ENCODE results near the gene EDC3. TPM values are rescaled to one million over a fixed set of nuclear protein-coding genes. Genes with fewer than 3 reads are reported as not detected.
A peak's percentile ranks its signal among the peaks of the same experiment; 100 is the strongest.

Gene EDC3
- total RNA-seq, 1 donor from 2014 or later: 71.0 TPM

DNA sequence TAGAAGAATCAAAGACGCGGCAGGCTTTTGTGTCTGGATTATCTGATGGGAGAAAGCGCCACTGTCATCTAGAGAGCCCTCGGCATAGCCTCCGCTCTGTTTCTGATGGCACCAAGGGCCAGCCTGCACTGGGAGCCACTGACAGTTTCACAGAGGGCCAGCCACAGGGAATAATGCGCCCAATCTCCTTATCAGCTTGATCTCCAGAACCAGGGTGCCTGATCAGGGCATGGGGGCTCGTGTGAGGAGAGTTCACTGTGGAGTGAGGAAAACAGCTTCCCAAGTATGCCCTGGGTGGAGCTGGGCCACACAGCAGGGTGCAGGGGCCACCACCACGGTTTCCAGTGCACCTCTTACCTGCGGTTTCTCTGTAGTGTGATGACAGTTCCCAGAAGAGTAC lies 110.0 kb downstream of the EDC3 start:
- Mint-ChIP-seq H3K9me3 (ENCODE audit: unreplicated experiment) (no peaks in the 10 kb centered on the region), H3K27me3 (ENCODE audit: unreplicated experiment) (peaks cover 1% of the 10 kb centered on the region), H3K4me3 (ENCODE audit: unreplicated experiment) (no peak overlapping the region), H3K36me3 (ENCODE audit: low read depth, unreplicated experiment) (peaks cover 29% of the 10 kb centered on the region), H3K4me1 (ENCODE audit: unreplicated experiment) (peaks cover 74% of the 10 kb centered on the region), H3K27ac (ENCODE audit: unreplicated experiment) (no peak overlapping the region)
- TF ChIP-seq, protein P1, sequence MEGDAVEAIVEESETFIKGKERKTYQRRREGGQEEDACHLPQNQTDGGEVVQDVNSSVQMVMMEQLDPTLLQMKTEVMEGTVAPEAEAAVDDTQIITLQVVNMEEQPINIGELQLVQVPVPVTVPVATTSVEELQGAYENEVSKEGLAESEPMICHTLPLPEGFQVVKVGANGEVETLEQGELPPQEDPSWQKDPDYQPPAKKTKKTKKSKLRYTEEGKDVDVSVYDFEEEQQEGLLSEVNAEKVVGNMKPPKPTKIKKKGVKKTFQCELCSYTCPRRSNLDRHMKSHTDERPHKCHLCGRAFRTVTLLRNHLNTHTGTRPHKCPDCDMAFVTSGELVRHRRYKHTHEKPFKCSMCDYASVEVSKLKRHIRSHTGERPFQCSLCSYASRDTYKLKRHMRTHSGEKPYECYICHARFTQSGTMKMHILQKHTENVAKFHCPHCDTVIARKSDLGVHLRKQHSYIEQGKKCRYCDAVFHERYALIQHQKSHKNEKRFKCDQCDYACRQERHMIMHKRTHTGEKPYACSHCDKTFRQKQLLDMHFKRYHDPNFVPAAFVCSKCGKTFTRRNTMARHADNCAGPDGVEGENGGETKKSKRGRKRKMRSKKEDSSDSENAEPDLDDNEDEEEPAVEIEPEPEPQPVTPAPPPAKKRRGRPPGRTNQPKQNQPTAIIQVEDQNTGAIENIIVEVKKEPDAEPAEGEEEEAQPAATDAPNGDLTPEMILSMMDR (IDR thresholded peaks at IDR 0.05; ENCODE audit: unreplicated experiment): no peak
- DNase-seq (ENCODE audit: low spot score): no peak

DNA sequence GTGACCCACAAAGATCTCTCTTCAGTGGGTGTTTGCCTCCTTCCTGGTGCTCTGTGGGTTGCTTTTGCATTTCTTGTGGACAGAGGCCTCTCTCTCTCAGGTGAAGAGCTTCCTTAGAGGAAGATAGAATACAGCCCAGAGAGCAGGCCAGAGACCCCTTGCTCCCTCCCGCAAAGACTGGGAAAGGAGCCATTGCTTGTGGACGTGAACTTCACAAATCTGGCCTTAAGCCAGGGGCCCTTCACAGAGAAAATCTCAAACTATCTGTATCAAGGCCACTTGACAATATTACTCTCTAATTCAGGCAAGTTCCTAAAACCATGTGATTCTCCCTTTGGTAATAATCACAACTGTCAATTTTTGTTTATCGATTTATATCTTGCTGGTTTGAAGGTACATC lies 110.6 kb downstream of the EDC3 start:
- H3K4me3 Mint-ChIP-seq (ENCODE audit: unreplicated experiment): no peak overlapping the region
- peaks cover 74% of the 10 kb centered on the region for H3K4me1 Mint-ChIP-seq (ENCODE audit: unreplicated experiment)
- TF ChIP-seq, protein P1 (IDR thresholded peaks at IDR 0.05; ENCODE audit: unreplicated experiment): no peak
- H3K27me3 Mint-ChIP-seq (ENCODE audit: unreplicated experiment): peaks cover 1% of the 10 kb centered on the region
- no peak for DNase-seq (ENCODE audit: low spot score)
- H3K36me3 Mint-ChIP-seq (ENCODE audit: low read depth, unreplicated experiment): peaks cover 26% of the 10 kb centered on the region
- no peaks in the 10 kb centered on the region for H3K9me3 Mint-ChIP-seq (ENCODE audit: unreplicated experiment)
- no peak overlapping the region for H3K27ac Mint-ChIP-seq (ENCODE audit: unreplicated experiment)

DNA sequence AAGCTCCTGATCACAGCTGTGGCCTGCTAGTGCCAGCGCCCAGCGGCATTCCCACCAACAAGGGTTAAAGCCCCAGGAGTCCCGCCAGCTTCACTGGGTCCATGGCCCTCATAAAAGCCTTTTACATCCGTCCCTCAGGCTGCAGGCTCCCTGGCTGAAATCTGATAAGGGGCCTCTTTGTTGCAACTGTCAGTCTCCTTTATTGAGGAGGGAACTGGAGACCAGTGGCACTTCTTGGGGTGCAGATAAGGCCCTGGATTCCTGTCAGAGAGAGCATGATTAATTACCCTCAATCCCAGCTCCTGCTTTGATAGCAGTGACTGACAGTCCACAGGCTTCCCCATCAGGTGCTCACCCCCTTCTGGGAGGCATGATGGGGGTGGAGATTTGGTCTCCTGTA lies 111.0 kb downstream of the EDC3 start:
- TF ChIP-seq, protein P1 (IDR thresholded peaks at IDR 0.05; ENCODE audit: unreplicated experiment): no peak
- peak overlapping the region; percentile 82 for H3K27ac Mint-ChIP-seq (ENCODE audit: unreplicated experiment)
- no peaks in the 10 kb centered on the region for H3K9me3 Mint-ChIP-seq (ENCODE audit: unreplicated experiment)
- peaks cover 1% of the 10 kb centered on the region for H3K27me3 Mint-ChIP-seq (ENCODE audit: unreplicated experiment)
- DNase-seq (ENCODE audit: low spot score): no peak
- H3K4me3 Mint-ChIP-seq (ENCODE audit: unreplicated experiment): peak overlapping the region; percentile 31
- H3K4me1 Mint-ChIP-seq (ENCODE audit: unreplicated experiment): peaks cover 71% of the 10 kb centered on the region
- peaks cover 24% of the 10 kb centered on the region for H3K36me3 Mint-ChIP-seq (ENCODE audit: low read depth, unreplicated experiment)

DNA sequence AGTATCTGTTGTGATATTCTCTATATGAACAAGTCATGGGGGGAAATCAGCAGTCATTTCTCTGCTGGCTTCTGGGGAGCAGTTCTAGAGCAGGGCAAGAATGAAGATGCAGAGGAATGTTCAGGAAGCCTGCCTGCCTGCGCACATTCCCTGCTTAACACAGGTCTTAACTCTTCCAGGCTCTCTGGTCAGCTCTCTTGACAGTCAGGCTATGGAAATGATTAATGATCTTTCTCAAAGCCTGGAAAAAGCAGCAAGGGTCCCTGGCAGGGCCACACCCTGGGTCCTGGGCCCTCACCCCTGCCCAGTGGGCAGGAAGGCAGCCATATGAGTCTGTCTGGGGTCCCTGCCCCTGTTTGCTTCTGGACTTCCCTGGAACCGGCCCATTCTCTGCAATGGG lies 111.6 kb downstream of the EDC3 start:
- Mint-ChIP-seq H3K27me3 (ENCODE audit: unreplicated experiment) (peaks cover 5% of the 10 kb centered on the region), H3K4me1 (ENCODE audit: unreplicated experiment) (peaks cover 68% of the 10 kb centered on the region), H3K27ac (ENCODE audit: unreplicated experiment) (peak overlapping the region; percentile 82), H3K36me3 (ENCODE audit: low read depth, unreplicated experiment) (peaks cover 30% of the 10 kb centered on the region), H3K9me3 (ENCODE audit: unreplicated experiment) (no peaks in the 10 kb centered on the region), H3K4me3 (ENCODE audit: unreplicated experiment) (no peak overlapping the region)
- TF ChIP-seq, protein P1 (IDR thresholded peaks at IDR 0.05; ENCODE audit: unreplicated experiment): no peak
- DNase-seq (ENCODE audit: low spot score): no peak

Other genes starting within 250 kb of the EDC3 start
- 79.9 TPM for gene UBL7, start 234.9 kb downstream of the EDC3 start, total RNA-seq (ENCODE audit: unreplicated experiment)
- gene ARID3B, start 154.8 kb downstream of the EDC3 start, total RNA-seq (ENCODE audit: unreplicated experiment): 70.0 TPM
- gene CLK3, start 80.2 kb downstream of the EDC3 start, total RNA-seq (ENCODE audit: unreplicated experiment): 81.7 TPM
- 7.0 TPM for gene CYP1A1, start 29.5 kb upstream of the EDC3 start, total RNA-seq (ENCODE audit: unreplicated experiment)
- not detected for gene CYP1A2, start 52.8 kb upstream of the EDC3 start, total RNA-seq (ENCODE audit: unreplicated experiment)
- gene CSK, start 86.1 kb upstream of the EDC3 start, total RNA-seq (ENCODE audit: unreplicated experiment): 100 TPM
- not detected for gene LMAN1L, start 116.8 kb upstream of the EDC3 start, total RNA-seq (ENCODE audit: unreplicated experiment)
- not detected for gene CPLX3, start 130.6 kb upstream of the EDC3 start, total RNA-seq (ENCODE audit: unreplicated experiment)
- gene ULK3, start 147.1 kb upstream of the EDC3 start, total RNA-seq (ENCODE audit: unreplicated experiment): 25.6 TPM
- 56.1 TPM for gene SCAMP2, start 177.3 kb upstream of the EDC3 start, total RNA-seq (ENCODE audit: unreplicated experiment)
- 22.2 TPM for gene MPI, start 194.0 kb upstream of the EDC3 start, total RNA-seq (ENCODE audit: unreplicated experiment)
- gene FAM219B, start 210.8 kb upstream of the EDC3 start, total RNA-seq (ENCODE audit: unreplicated experiment): 70.0 TPM
- gene COX5A, start 242.0 kb upstream of the EDC3 start, total RNA-seq (ENCODE audit: unreplicated experiment): 182 TPM